22Rv1 (cell line): ENCODE results near the gene DAAM2.

Experiments
- ZFX ChIP-seq: fragments of 450-650 bp; IDR thresholded peaks from 2 replicates; pipeline ENCODE4 v1.6.1; 2017; ENCODE audit warnings: antibody characterized with exemption, borderline replicate concordance
- TF ChIP-seq, protein P1 (sequence below): fragments of 450-650 bp; IDR thresholded peaks from 2 replicates; pipeline ENCODE4 v1.5.1; 2017; ENCODE audit warnings: mild to moderate bottlenecking

DNA sequence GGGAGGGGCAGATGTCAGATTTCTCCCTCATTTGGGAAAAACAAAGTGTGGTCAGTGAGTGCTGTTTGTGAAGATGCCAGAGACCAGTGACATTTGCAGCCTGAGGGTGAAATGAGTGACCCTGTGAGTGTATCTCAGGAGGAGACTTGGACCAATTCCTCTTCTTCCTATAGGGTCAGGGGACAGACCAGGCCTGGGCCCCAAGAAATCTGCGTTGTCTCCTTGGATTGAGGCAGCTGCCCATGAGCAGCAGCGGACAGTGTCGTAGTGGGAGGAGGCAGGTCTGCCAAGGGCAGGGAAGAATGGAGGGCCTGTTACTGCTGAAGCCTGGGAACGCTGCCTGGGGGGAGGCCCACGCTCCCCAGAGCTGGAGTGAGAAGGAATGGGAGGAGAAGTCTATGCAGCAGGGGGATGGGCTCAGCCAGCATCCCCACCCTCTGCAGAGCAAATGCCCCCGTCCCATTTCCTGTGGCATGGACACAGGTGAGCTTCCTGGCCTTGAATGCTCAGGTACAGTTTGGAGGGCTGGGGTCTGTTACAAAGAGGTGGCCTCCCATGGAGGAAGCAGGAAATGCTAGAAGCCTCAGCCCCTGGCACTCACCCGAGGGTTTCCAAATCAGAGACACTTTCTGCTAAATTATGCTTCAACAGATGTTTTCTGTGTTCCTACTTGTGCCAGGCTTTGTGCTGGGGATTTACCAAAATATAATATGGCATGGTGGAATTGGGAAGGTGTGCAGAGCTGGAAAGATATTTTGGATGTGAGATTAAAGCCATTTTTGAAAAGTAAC lies 29.8 kb downstream of the DAAM2 start:
- TF ChIP-seq, protein P1, sequence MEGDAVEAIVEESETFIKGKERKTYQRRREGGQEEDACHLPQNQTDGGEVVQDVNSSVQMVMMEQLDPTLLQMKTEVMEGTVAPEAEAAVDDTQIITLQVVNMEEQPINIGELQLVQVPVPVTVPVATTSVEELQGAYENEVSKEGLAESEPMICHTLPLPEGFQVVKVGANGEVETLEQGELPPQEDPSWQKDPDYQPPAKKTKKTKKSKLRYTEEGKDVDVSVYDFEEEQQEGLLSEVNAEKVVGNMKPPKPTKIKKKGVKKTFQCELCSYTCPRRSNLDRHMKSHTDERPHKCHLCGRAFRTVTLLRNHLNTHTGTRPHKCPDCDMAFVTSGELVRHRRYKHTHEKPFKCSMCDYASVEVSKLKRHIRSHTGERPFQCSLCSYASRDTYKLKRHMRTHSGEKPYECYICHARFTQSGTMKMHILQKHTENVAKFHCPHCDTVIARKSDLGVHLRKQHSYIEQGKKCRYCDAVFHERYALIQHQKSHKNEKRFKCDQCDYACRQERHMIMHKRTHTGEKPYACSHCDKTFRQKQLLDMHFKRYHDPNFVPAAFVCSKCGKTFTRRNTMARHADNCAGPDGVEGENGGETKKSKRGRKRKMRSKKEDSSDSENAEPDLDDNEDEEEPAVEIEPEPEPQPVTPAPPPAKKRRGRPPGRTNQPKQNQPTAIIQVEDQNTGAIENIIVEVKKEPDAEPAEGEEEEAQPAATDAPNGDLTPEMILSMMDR, result no peak
- TF ChIP-seq ZFX, result no peak
